Panc1 (cell line): ENCODE results near the gene CSF2RB. TPM values are rescaled to one million over a fixed set of nuclear protein-coding genes. Genes with fewer than 3 reads are reported as not detected.

Source experiments
- ATAC-seq: fragments of 200-7000 bp; cut with Tn5 transposase; 2 replicates; pipeline ENCODE4 v1.9.1; 2020; ENCODE audit warnings: mild to moderate bottlenecking, moderate library complexity
- BruUV-seq: library from RNA; stranded (reverse); fragments of 400-500 nt; replicated peaks from 2 replicates; lab custom pipeline; 2021; lab: Mats Ljungman, UMichigan
- CTCF ChIA-PET: fragments of 300-600 bp; sonication (Branson Sonifier 250); formaldehyde crosslinking; loops from one replicate; lab custom pipeline; 2022; ENCODE audit warnings: antibody characterized with exemption; lab: Charles Lee
- POLR2A ChIA-PET: fragments of 300-600 bp; sonication (Branson Sonifier 250); formaldehyde crosslinking; loops from one replicate; lab custom pipeline; 2022; ENCODE audit warnings: antibody characterized with exemption; lab: Charles Lee
- DNase-seq: peaks from one replicate; pipeline ENCODE4 v3.0.0-alpha.2; 2010; ENCODE audit warnings: low read depth, low spot score
- H3K27ac ChIP-seq: 2 replicates; pipeline ENCODE4 v1.5.1; 2011; ENCODE audit warnings: mild to moderate bottlenecking, low read length, inconsistent platforms
- H3K27me3 ChIP-seq: fragments of 200-500 bp; sonication (Bioruptor generic); 2 replicates; pipeline ENCODE4 v1.6.0; 2014; ENCODE audit warnings: low read length, inconsistent platforms; ENCODE audit not compliant: control insufficient read depth, insufficient read depth
- H3K36me3 ChIP-seq: fragments of 200-500 bp; sonication (Bioruptor generic); 2 replicates; pipeline ENCODE4 v1.5.1; 2014; ENCODE audit warnings: inconsistent platforms, mild to moderate bottlenecking, low read length, moderate library complexity; ENCODE audit not compliant: control insufficient read depth, insufficient read depth
- H3K4me1 ChIP-seq: 2 replicates; pipeline ENCODE4 v1.5.1; 2011; ENCODE audit warnings: inconsistent platforms, mild to moderate bottlenecking, low read length, moderate library complexity; ENCODE audit not compliant: control insufficient read depth, insufficient read depth
- H3K4me3 ChIP-seq, 2 experiments: 2 replicates each; pipeline ENCODE4 v1.5.1; 2011 to 2012; ENCODE audit warnings: low read depth in 2 of 2, low read length in 2 of 2, mild to moderate bottlenecking in 2 of 2, inconsistent platforms in 1 of 2, moderate library complexity in 1 of 2
- H3K9me3 ChIP-seq: fragments of 200-500 bp; sonication (Bioruptor generic); 2 replicates; pipeline ENCODE4 v1.5.1; 2014; ENCODE audit warnings: low read depth, mild to moderate bottlenecking, inconsistent platforms, low read length, moderate library complexity; ENCODE audit not compliant: control insufficient read depth, insufficient read depth
- POLR2AphosphoS5 ChIP-seq: IDR thresholded peaks from 2 replicates; pipeline ENCODE4 v1.6.1; 2012; ENCODE audit warnings: mild to moderate bottlenecking, low read depth, low read length, moderate library complexity
- REST ChIP-seq, 2 experiments: IDR thresholded peaks; 2 replicates each; pipeline ENCODE4 v1.6.1; 2011 to 2012; ENCODE audit warnings: low read depth in 2 of 2, control low read depth in 1 of 2, low read length in 1 of 2, mild to moderate bottlenecking in 1 of 2, moderate library complexity in 1 of 2; ENCODE audit not compliant: insufficient read depth in 1 of 2
- SIN3A ChIP-seq: IDR thresholded peaks from 2 replicates; pipeline ENCODE4 v1.6.1; 2012; ENCODE audit warnings: low read depth, mild to moderate bottlenecking, low read length, moderate library complexity, borderline replicate concordance; ENCODE audit not compliant: insufficient read depth
- TCF7L2 ChIP-seq: IDR thresholded peaks from 2 replicates; pipeline ENCODE4 v1.6.1; 2011; ENCODE audit warnings: mild to moderate bottlenecking, low read depth, low read length, inconsistent platforms
- in situ Hi-C: cut with HindIII; loops from 2 replicates; pipeline ENCODE4 v1.10.0; 2016; ENCODE audit warnings: low sequenced_read_pairs, low pct_unique_long_range_greater_than_20kb
- intact Hi-C: fragments of 100-400 bp; cut with micrococcal nuclease; formaldehyde crosslinking; loops from one replicate; pipeline ENCODE4 v1.10.0; 2022; ENCODE audit not compliant: unreplicated experiment
- total RNA-seq: library from RNA; stranded (reverse); gene quantifications from one replicate; pipeline ENCODE4 v1.2.1, GENCODE V29; 2021; ENCODE audit not compliant: unreplicated experiment
- TF ChIP-seq, protein P1 (sequence below): fragments of 450-650 bp; IDR thresholded peaks from 2 replicates; pipeline ENCODE4 v1.5.1; 2017; ENCODE audit warnings: mild to moderate bottlenecking

The CSF2RB gene
- total RNA-seq, 1 experiment from 2014 or later = not detected

DNA sequence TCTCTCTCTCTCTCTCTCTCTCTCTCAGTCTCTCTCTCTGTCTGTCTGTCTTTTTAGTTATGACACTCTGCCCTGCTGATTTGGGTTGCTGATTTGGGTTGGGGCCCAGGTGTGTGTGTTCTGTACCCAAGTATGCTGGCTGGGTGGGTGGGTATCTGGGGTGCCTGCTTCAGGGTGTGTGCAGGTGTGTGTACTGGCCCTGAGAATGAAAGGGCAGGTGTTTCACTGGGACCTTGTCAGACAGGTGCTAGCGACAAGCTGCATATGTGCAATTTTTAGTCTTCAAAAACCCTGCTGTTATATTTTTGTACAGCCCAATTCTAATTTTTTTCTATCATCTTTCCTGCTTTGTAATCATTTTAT, 943 bp downstream of the CSF2RB start:
- ATAC-seq (no peak), DNase-seq (no peak)
- intact Hi-C loops = no loop called here
- CTCF ChIA-PET = no interaction called here
- in situ Hi-C loops = no loop called here
- H3K36me3 ChIP-seq = no peaks in the 10 kb centered on the region
- no peaks in the 10 kb centered on the region for H3K9me3 ChIP-seq
- H3K4me1 ChIP-seq = no peaks in the 10 kb centered on the region
- no TSS peak for BruUV-seq
- no peak overlapping the region for H3K27ac ChIP-seq
- POLR2A ChIA-PET = no interaction called here
- TF ChIP-seq, protein P1, sequence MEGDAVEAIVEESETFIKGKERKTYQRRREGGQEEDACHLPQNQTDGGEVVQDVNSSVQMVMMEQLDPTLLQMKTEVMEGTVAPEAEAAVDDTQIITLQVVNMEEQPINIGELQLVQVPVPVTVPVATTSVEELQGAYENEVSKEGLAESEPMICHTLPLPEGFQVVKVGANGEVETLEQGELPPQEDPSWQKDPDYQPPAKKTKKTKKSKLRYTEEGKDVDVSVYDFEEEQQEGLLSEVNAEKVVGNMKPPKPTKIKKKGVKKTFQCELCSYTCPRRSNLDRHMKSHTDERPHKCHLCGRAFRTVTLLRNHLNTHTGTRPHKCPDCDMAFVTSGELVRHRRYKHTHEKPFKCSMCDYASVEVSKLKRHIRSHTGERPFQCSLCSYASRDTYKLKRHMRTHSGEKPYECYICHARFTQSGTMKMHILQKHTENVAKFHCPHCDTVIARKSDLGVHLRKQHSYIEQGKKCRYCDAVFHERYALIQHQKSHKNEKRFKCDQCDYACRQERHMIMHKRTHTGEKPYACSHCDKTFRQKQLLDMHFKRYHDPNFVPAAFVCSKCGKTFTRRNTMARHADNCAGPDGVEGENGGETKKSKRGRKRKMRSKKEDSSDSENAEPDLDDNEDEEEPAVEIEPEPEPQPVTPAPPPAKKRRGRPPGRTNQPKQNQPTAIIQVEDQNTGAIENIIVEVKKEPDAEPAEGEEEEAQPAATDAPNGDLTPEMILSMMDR = no peak
- TF ChIP-seq TCF7L2 (no peak), POLR2AphosphoS5 (no peak), SIN3A (no peak), REST (IDR thresholded peaks at IDR 0.05; ENCODE audit: insufficient read depth in 1 of 2, low read depth in 2 of 2, low read length in 1 of 2) (no peak)
- H3K4me3 ChIP-seq = no peak overlapping the region
- peaks cover 2% of the 10 kb centered on the region; the same call in 1 of the 2 replicates for H3K27me3 ChIP-seq

DNA sequence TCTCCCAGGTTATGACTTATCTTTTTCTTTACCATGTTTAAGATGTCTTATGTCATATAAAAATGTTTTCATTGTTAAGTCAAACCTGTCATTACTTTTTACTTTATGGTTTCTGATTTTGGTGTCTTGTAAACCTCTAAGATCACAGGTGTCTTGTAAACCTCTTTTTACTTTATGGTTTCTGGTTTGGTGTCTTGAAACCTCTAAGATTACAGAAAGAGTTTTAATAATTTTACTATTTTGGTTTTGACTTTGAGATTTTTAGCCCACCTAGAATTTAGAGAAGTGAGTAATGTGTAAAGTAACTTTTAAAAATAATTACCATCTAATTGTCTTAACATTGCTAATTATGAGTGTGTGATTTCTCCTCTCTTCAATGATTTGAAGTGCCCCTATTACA, 2.6 kb downstream of the CSF2RB start:
- Histone ChIP-seq H3K27me3 (peaks cover 2% of the 10 kb centered on the region; the same call in 1 of the 2 replicates), H3K4me1 (no peaks in the 10 kb centered on the region), H3K36me3 (no peaks in the 10 kb centered on the region), H3K4me3 (no peak overlapping the region), H3K27ac (no peak overlapping the region), H3K9me3 (no peaks in the 10 kb centered on the region)
- in situ Hi-C loops (no loop called here), intact Hi-C loops (no loop called here)
- ATAC-seq (no peak), DNase-seq (no peak)
- no TSS peak for BruUV-seq
- no peak for TF ChIP-seq REST (IDR thresholded peaks at IDR 0.05; ENCODE audit: insufficient read depth in 1 of 2, low read depth in 2 of 2, low read length in 1 of 2)
- no peak for TF ChIP-seq TCF7L2
- TF ChIP-seq, protein P1 = no peak
- TF ChIP-seq SIN3A = no peak
- TF ChIP-seq POLR2AphosphoS5 = no peak
- CTCF ChIA-PET = no interaction called here
- POLR2A ChIA-PET = no interaction called here
